Omental fat pad (tissue), 4 donors: ENCODE measurements around the gene MMP26. TPM values are rescaled to one million over a fixed set of nuclear protein-coding genes. Genes with fewer than 3 reads are reported as not detected.

ENCODE experiments used
- ATAC-seq: fragments of 150-250 bp; one replicate; pipeline ENCODE4 v1.9.1; 2016; ENCODE audit warnings: mild to moderate bottlenecking, moderate library complexity; ENCODE audit not compliant: low FRiP score
- DNase-seq: peaks from one replicate; pipeline ENCODE4 v3.0.0-alpha.2; 2019; ENCODE audit warnings: low spot score
- CTCF ChIP-seq, 3 donors: fragments of 450-650 bp; IDR thresholded peaks; one replicate each; pipeline ENCODE4 v1.5.1; 2016 to 2017; ENCODE audit warnings: antibody characterized with exemption in 3 of 3, mild to moderate bottlenecking in 3 of 3, moderate library complexity in 2 of 3
- total RNA-seq, 4 donors: library from RNA; depleted of rRNA; stranded (reverse); fragments of >200 nt; gene quantifications; one replicate each; pipeline ENCODE4 v1.1.0, GENCODE V29; 2016

Gene MMP26
- total RNA-seq, 4 donors from 2014 or later, result not detected

DNA sequence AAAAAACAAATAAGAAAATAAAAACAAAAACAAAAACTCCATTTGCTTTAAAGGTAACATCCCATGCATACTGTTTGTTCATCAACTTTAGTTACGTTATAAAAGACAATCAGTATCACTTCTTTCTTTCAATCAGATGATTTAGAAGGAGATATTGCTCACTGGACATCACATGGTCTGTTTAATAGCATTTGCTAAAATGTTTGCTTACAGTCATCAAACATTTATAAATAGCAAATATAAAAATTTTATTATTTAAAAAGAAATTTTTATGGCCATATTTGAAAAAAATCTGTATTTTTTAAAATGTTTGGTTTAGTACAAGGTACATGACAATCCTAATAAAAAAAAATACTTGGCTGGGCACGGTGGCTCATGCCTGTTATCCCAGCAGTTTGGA is 22.6 kb downstream of the MMP26 start:
- TF ChIP-seq CTCF (IDR thresholded peaks at IDR 0.05), result no peak
- ATAC-seq (no peak), DNase-seq (no peak)

GRCh38 chr11:4740735-4741134 is 36.2 kb downstream of the MMP26 start:
- TF ChIP-seq CTCF (IDR thresholded peaks at IDR 0.05), result no peak
- ATAC-seq (no peak), DNase-seq (no peak)

DNA sequence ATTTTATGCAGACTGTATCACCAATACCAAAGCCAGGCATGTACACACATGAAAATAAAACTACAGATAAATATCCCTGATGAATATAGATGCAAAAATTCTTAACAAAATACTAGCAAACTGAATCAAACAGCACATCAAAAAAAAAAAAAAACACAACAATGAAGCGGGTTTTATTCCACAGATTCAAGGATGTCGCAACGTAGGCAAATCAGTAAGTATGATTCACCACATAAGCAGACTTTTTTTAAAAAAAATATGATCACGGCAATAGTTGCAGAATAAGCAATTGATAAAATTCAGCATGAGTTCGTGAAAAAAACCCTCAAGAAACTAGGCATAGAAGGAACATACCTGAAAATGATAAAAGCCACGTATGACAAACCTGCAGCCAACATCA is 43.9 kb downstream of the MMP26 start:
- no peak for TF ChIP-seq CTCF (IDR thresholded peaks at IDR 0.05)

DNA sequence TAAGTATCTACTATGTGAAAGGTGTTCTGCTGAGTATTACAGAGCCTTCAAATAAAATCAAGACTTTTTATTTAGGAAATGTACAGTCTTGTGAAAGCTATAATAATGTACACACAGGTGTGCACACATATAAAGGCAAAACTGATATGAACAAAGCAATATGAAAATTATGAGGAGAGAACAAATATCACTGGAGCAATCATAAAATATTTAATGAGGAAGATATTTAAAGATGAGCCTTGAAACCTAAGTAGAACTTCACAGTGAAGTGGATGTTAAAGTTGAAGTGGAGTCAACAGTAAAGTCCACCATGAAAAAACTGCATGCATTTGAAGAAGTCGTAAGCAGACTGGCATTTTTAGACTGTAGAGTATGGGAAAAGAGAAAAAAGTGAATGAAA is 46.6 kb downstream of the MMP26 start:
- ATAC-seq, result no peak
- DNase-seq, result no peak
- no peak for TF ChIP-seq CTCF (IDR thresholded peaks at IDR 0.05)

More for the DNA sequence above, 43.9 kb downstream of the MMP26 start:
- DNase-seq, result no peak
- no peak for ATAC-seq

Other genes with a start within 250 kb of the MMP26 start
- gene OR52K1, start 222.1 kb upstream of the MMP26 start, total RNA-seq, result under 1 TPM in 1 of 4 donors, not detected in 3; 0.46 TPM
- not detected for gene OR52M1, start 159.6 kb upstream of the MMP26 start, total RNA-seq
- not detected for gene OR52I2, start 123.0 kb upstream of the MMP26 start, total RNA-seq
- gene OR52I1, start 110.7 kb upstream of the MMP26 start, total RNA-seq, result not detected
- 10 to 100 TPM in 2 of 4 donors, 1 to 10 TPM in 2; 7.0 to 18.0 (median 10.6) TPM for gene TRIM68, start 96.6 kb upstream of the MMP26 start, total RNA-seq
- gene OR51D1, start 67.3 kb upstream of the MMP26 start, total RNA-seq, result not detected
- gene OR51E1, start 60.8 kb upstream of the MMP26 start, total RNA-seq, result 1 to 10 TPM in 3 of 4 donors, under 1 TPM in 1; 0.60 to 8.7 (median 2.0) TPM
- gene OR51E2, start 6.9 kb upstream of the MMP26 start, total RNA-seq, result under 1 TPM in 1 of 4 donors, not detected in 3; 0.19 TPM
- not detected for gene OR51F1, start 65.2 kb downstream of the MMP26 start, total RNA-seq
- not detected for gene OR52R1, start 99.6 kb downstream of the MMP26 start, total RNA-seq
- gene OR51F2, start 116.5 kb downstream of the MMP26 start, total RNA-seq, result not detected
- not detected for gene OR51S1, start 144.4 kb downstream of the MMP26 start, total RNA-seq
- not detected for gene OR51T1, start 177.1 kb downstream of the MMP26 start, total RNA-seq
- not detected for gene OR51A7, start 199.0 kb downstream of the MMP26 start, total RNA-seq
- gene OR51G2, start 214.6 kb downstream of the MMP26 start, total RNA-seq, result not detected
- gene OR51G1, start 219.6 kb downstream of the MMP26 start, total RNA-seq, result not detected
- not detected for gene OR51A4, start 242.8 kb downstream of the MMP26 start, total RNA-seq